GM10248 (cell line): ENCODE results near the gene NPPB.

Experiments
- CTCF ChIA-PET: fragments of 300-600 bp; sonication (Branson Sonifier 250); formaldehyde crosslinking; extraction: SDS; loops from one replicate; lab custom pipeline; 2021; ENCODE audit warnings: antibody characterized with exemption; lab: Yijun Ruan, JAX
- POLR2A ChIA-PET: fragments of 350-650 bp; sonication (Branson Sonifier 250); formaldehyde crosslinking; extraction: SDS; loops from one replicate; lab custom pipeline; 2020; ENCODE audit warnings: antibody characterized with exemption; lab: Yijun Ruan, JAX
- DNase-seq: peaks from one replicate; pipeline ENCODE4 v3.0.0; 2012; ENCODE audit errors: extremely low spot score
- CTCF ChIP-seq: IDR thresholded peaks from 2 replicates; pipeline ENCODE4 v1.5.1; 2012; ENCODE audit warnings: mild to moderate bottlenecking, low read depth; ENCODE audit errors: extremely low read depth, missing control alignments, control extremely low read depth

Gene NPPB

DNA sequence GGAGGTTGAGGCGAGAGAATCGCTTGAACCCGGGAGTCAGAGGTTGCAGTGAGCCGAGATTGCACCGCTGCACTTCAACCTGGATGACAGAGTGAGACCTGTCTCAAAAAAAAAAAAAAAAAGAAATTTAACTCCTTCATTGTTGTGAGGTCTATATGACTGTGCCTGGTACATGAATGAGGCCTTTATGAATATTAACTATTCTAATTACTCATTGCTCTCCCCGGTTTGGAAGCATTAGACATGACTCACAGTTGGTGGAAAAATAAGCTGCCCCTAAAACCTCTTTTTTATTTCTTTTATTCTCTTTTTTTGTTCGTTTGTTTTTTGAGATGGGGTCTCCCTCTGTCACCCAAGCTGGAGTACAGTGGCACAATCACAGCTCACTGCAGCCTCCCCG lies 3.3 kb downstream of the NPPB start:
- POLR2A ChIA-PET: no interaction called here
- no peak for TF ChIP-seq CTCF
- DNase-seq: no peak
- CTCF ChIA-PET: interaction anchor here (1.0 to 1.6 kb wide), 2 partner anchors 10 to 15 kb away, joined by 3 to 4 read pairs; no protein-coding TSS in a partner anchor

- TF ChIP-seq CTCF: no peak
- no peak for DNase-seq
- POLR2A ChIA-PET: no interaction called here
- CTCF ChIA-PET: interaction anchor here (1.4 to 1.6 kb wide), 2 partner anchors 16 to 40 kb away, joined by 3 to 4 read pairs; no protein-coding TSS in a partner anchor
Measured at GRCh38 chr1:11854519-11854918, 4.2 kb downstream of the NPPB start.

GRCh38 chr1:11851180-11851579 lies 7.6 kb downstream of the NPPB start:
- no peak for TF ChIP-seq CTCF
- CTCF ChIA-PET: interaction anchor here (1.3 kb wide), 1 partner anchor 116 kb away, joined by 3 read pairs; no protein-coding TSS in a partner anchor
- DNase-seq: no peak
- POLR2A ChIA-PET: no interaction called here

GRCh38 chr1:11850156-11850555 lies 8.6 kb downstream of the NPPB start:
- TF ChIP-seq CTCF: no peak
- ChIA-PET CTCF (no interaction called here), POLR2A (no interaction called here)
- DNase-seq: no peak

DNA sequence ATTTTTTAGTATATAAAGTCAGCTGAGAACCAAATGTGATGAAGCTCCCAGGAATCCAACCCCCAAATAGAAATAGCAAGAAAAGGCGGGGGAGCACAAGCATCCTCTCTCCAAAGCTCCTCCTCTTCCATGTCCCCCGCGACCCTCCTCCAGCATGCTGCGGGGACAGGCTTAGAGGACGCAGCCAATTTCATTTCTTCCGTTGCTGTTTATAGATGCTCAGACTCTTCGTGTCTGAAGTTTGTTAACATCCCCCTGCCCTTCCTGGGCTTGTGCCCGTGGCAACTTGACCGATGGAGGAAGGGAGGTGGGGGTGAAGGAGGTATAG lies 10.4 kb downstream of the NPPB start:
- ChIA-PET CTCF (interaction anchor here (1.4 to 1.6 kb wide), 2 partner anchors 11 to 118 kb away, joined by 4 to 5 read pairs; no protein-coding TSS in a partner anchor), POLR2A (no interaction called here)
- DNase-seq: no peak
- TF ChIP-seq CTCF: no peak

- ChIA-PET CTCF (interaction anchor here (1.4 to 1.6 kb wide), 3 partner anchors 11 to 119 kb away, joined by 4 to 6 read pairs (median 5); no protein-coding TSS in a partner anchor), POLR2A (no interaction called here)
- no peak for TF ChIP-seq CTCF
- no peak for DNase-seq
Measured at GRCh38 chr1:11847667-11848372, 10.9 kb downstream of the NPPB start, which contains the start of gene NPPA. Gene NPPA, minus strand, starts transcription at chr1:11847783. Its CDS starts 99 bp downstream, at chr1:11847684.
